ENCODE measurements around the gene BACH2. TPM values are rescaled to one million over a fixed set of nuclear protein-coding genes. Genes with fewer than 3 reads are reported as not detected.

The BACH2 gene
- polyA plus RNA-seq, 1 of the 3 experiments (the other 2 are of a cell fraction): 0.46 TPM

DNA sequence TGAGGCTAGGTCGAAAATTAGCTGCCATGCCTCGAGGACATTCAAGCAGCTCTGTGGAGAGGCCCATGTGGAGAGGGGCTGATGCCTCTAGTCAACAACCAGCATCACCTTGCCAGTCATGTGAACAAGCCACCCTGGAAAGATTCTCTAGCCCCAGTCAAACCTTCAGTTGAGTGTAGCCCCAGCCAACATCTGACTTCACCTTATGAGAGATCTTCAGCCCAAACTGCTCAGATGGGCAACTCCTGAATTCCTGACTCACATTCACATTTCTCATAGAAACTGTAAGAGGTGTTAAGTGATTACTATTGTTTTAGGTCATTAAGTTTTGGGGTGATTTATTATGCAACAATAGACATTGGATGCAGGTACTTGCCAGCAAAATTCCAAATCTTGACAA lies 357.5 kb downstream of the BACH2 start:
- TF ChIP-seq TCF12 (IDR thresholded peaks at IDR 0.05): no peak
- TF ChIP-seq POLR2AphosphoS5 (IDR thresholded peaks at IDR 0.05; ENCODE audit: low read depth, low read length): no peak
- no peak for TF ChIP-seq YY1 (IDR thresholded peaks at IDR 0.05; ENCODE audit: low read depth)
- no peak for TF ChIP-seq NFIC (IDR thresholded peaks at IDR 0.05; ENCODE audit: borderline replicate concordance)
- TF ChIP-seq GABPA (IDR thresholded peaks at IDR 0.05; ENCODE audit: low read depth): no peak
- no peak for TF ChIP-seq NRF1 (IDR thresholded peaks at IDR 0.05; ENCODE audit: low read depth, low read length)
- TF ChIP-seq CTCF (IDR thresholded peaks at IDR 0.05): no peak
- TF ChIP-seq TEAD4 (IDR thresholded peaks at IDR 0.05; ENCODE audit: borderline replicate concordance, insufficient read depth): no peak
- TF ChIP-seq RFX5 (IDR thresholded peaks at IDR 0.05; ENCODE audit: low read length): no peak
- TF ChIP-seq, protein P1, sequence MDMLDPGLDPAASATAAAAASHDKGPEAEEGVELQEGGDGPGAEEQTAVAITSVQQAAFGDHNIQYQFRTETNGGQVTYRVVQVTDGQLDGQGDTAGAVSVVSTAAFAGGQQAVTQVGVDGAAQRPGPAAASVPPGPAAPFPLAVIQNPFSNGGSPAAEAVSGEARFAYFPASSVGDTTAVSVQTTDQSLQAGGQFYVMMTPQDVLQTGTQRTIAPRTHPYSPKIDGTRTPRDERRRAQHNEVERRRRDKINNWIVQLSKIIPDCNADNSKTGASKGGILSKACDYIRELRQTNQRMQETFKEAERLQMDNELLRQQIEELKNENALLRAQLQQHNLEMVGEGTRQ (IDR thresholded peaks at IDR 0.05; ENCODE audit: borderline replicate concordance, low read depth, low read length): no peak
- TF ChIP-seq MXI1 (IDR thresholded peaks at IDR 0.05; ENCODE audit: low read depth, low read length): no peak
- TF ChIP-seq, protein P2, sequence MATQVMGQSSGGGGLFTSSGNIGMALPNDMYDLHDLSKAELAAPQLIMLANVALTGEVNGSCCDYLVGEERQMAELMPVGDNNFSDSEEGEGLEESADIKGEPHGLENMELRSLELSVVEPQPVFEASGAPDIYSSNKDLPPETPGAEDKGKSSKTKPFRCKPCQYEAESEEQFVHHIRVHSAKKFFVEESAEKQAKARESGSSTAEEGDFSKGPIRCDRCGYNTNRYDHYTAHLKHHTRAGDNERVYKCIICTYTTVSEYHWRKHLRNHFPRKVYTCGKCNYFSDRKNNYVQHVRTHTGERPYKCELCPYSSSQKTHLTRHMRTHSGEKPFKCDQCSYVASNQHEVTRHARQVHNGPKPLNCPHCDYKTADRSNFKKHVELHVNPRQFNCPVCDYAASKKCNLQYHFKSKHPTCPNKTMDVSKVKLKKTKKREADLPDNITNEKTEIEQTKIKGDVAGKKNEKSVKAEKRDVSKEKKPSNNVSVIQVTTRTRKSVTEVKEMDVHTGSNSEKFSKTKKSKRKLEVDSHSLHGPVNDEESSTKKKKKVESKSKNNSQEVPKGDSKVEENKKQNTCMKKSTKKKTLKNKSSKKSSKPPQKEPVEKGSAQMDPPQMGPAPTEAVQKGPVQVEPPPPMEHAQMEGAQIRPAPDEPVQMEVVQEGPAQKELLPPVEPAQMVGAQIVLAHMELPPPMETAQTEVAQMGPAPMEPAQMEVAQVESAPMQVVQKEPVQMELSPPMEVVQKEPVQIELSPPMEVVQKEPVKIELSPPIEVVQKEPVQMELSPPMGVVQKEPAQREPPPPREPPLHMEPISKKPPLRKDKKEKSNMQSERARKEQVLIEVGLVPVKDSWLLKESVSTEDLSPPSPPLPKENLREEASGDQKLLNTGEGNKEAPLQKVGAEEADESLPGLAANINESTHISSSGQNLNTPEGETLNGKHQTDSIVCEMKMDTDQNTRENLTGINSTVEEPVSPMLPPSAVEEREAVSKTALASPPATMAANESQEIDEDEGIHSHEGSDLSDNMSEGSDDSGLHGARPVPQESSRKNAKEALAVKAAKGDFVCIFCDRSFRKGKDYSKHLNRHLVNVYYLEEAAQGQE (IDR thresholded peaks at IDR 0.05; ENCODE audit: low read depth, low read length): no peak
- TF ChIP-seq, protein P3, sequence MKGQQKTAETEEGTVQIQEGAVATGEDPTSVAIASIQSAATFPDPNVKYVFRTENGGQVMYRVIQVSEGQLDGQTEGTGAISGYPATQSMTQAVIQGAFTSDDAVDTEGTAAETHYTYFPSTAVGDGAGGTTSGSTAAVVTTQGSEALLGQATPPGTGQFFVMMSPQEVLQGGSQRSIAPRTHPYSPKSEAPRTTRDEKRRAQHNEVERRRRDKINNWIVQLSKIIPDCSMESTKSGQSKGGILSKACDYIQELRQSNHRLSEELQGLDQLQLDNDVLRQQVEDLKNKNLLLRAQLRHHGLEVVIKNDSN (IDR thresholded peaks at IDR 0.05; ENCODE audit: borderline replicate concordance, low read depth): no peak

More for the DNA sequence above, 357.5 kb downstream of the BACH2 start:
- POLR2A ChIA-PET: no interaction called here
- CTCF ChIA-PET: interaction anchor here (0.6 to 2.8 kb wide), 5 partner anchors 9 to 540 kb away, joined by 3 to 19 read pairs (median 3); no protein-coding TSS in a partner anchor
- Histone ChIP-seq H3K9me2 (no peaks in the 10 kb centered on the region), H2AFZ (ENCODE audit: low read depth) (no peak overlapping the region), H3K36me3 (replicated peaks in 1 of 2; ENCODE audit: control insufficient read depth in 1 of 2, insufficient read depth in 2 of 2, low read length in 1 of 2) (no peaks in the 10 kb centered on the region), H3K27me3 (ENCODE audit: insufficient read depth) (no peaks in the 10 kb centered on the region), H3K79me2 (ENCODE audit: insufficient read depth) (no peaks in the 10 kb centered on the region), H3K4me3 (ENCODE audit: low read depth in 2 of 2, low read length in 1 of 2) (no peak overlapping the region), H3K4me2 (no peak overlapping the region), H3F3A (replicated peaks; ENCODE audit: insufficient read depth) (no peaks in the 10 kb centered on the region), H3K27ac (ENCODE audit: low read depth in 2 of 2, low read length in 1 of 2) (no peak overlapping the region), H4K20me1 (ENCODE audit: insufficient read depth) (no peaks in the 10 kb centered on the region), H3K9me3 (no peaks in the 10 kb centered on the region), H3K4me1 (ENCODE audit: control insufficient read depth in 1 of 2, insufficient read depth in 2 of 2, low read depth in 1 of 2, low read length in 1 of 2) (no peaks in the 10 kb centered on the region; a peak in 1 of 4 replicates), H3K9ac (no peak overlapping the region)
- 60% methylated on average over 1 of the region's 2 CpGs for WGBS (ENCODE audit: low lambda C conversion rate)
- no peak for DNase-seq

Data from SK-N-SH (cell line).